ENCODE data around the gene FAM174C. TPM values are rescaled to one million over a fixed set of nuclear protein-coding genes. Genes with fewer than 3 reads are reported as not detected.

The FAM174C gene
- total RNA-seq, 2 experiments from 2014 or later = 99.8 to 101 TPM

DNA sequence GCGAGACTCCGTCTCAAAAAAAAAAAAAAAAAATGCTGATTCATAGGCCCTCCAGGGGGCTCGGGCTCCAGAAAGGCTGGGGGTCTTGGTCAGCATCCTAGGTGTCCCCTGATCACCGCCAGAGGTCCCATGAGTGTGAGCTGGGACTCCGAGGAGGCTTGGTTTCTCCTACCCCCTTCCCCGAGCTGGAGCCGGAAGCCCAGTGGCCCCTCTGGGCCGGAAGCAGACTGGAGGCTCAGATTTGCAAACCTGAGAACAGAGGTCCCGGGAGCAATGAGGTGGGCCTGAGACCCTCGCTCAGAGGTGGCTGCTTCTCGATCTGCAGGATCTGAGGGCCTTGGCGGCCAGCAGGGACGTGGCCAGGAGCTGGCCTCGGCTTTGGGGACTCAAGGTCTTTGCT lies 51.8 kb downstream of the FAM174C start:
- DNase-seq = no peak
- peaks cover 35% of the 10 kb centered on the region for H3K27me3 Mint-ChIP-seq
- H3K36me3 Mint-ChIP-seq = no peaks in the 10 kb centered on the region
- no peak overlapping the region for H3K4me3 Mint-ChIP-seq
- H3K9me3 Mint-ChIP-seq = no peaks in the 10 kb centered on the region
- no peak overlapping the region for H3K27ac Mint-ChIP-seq
- peaks cover 1% of the 10 kb centered on the region for H3K4me1 Mint-ChIP-seq

Other genes with a start within 250 kb of the FAM174C start
- gene CNN2, start 248.9 kb upstream of the FAM174C start, total RNA-seq = 10 to 100 TPM; 76.0 to 80.5 TPM
- 10 to 100 TPM in 1 of 2 experiments, 1 to 10 TPM in 1; 9.8 to 11.2 TPM for gene ABCA7, start 235.4 kb upstream of the FAM174C start, total RNA-seq
- 100 to 1,000 TPM; 113 to 122 TPM for gene ARHGAP45, start 208.4 kb upstream of the FAM174C start, total RNA-seq
- 100 to 1,000 TPM; 290 to 291 TPM for gene POLR2E, start 180.2 kb upstream of the FAM174C start, total RNA-seq
- 100 to 1,000 TPM; 225 to 231 TPM for gene GPX4, start 171.5 kb upstream of the FAM174C start, total RNA-seq
- gene SBNO2, start 101.3 kb upstream of the FAM174C start, total RNA-seq = 10 to 100 TPM; 50.5 to 51.6 TPM
- 10 to 100 TPM; 54.7 to 55.8 TPM for gene STK11, start 69.8 kb upstream of the FAM174C start, total RNA-seq
- under 1 TPM; 0.33 to 0.46 TPM for gene CBARP, start 37.5 kb upstream of the FAM174C start, total RNA-seq
- gene ATP5F1D, start 33.8 kb upstream of the FAM174C start, total RNA-seq = 100 to 1,000 TPM; 175 to 177 TPM
- 10 to 100 TPM; 29.3 to 29.6 TPM for gene MIDN, start 26.9 kb upstream of the FAM174C start, total RNA-seq
- 100 to 1,000 TPM; 208 to 216 TPM for gene CIRBP, start 6.2 kb upstream of the FAM174C start, total RNA-seq
- not detected for gene EFNA2, start 10.3 kb downstream of the FAM174C start, total RNA-seq
- gene NDUFS7, start 108.4 kb downstream of the FAM174C start, total RNA-seq = 100 to 1,000 TPM in 1 of 2 experiments, 10 to 100 TPM in 1; 98.7 to 101 TPM
- 10 to 100 TPM; 36.5 to 37.6 TPM for gene GAMT, start 126.0 kb downstream of the FAM174C start, total RNA-seq
- 100 to 1,000 TPM; 287 to 297 TPM for gene DAZAP1, start 132.1 kb downstream of the FAM174C start, total RNA-seq
- 1,000 to 10,000 TPM; 1,472 to 1,524 TPM for gene RPS15, start 162.9 kb downstream of the FAM174C start, total RNA-seq
- gene APC2, start 174.6 kb downstream of the FAM174C start, total RNA-seq = under 1 TPM; 0.21 to 0.26 TPM
- gene C19orf25, start 203.7 kb downstream of the FAM174C start, total RNA-seq = 10 to 100 TPM; 27.0 to 28.7 TPM
- gene PCSK4, start 214.8 kb downstream of the FAM174C start, total RNA-seq = 1 to 10 TPM; 1.5 to 1.7 TPM
- gene REEP6, start 215.7 kb downstream of the FAM174C start, total RNA-seq = 1 to 10 TPM; 1.3 to 1.8 TPM
- 1 to 10 TPM; 1.1 to 1.5 TPM for gene ADAMTSL5, start 237.5 kb downstream of the FAM174C start, total RNA-seq
- gene PLK5, start 248.5 kb downstream of the FAM174C start, total RNA-seq = not detected